NCI-H2196 treated with DMSO at 0.1 percent for 48 hours (cell line): ENCODE measurements around the gene CKLF.
"Not testable (repeated sequence)": the region's sequence is repeated elsewhere in the genome, so short reads cannot be mapped to it uniquely, and the experiment has no call there.

Experiments
- DNase-seq: peaks from one replicate; lab custom pipeline; 2025; ENCODE audit not compliant: unreplicated experiment; lab: John Stamatoyannopoulos, UW

Gene CKLF

DNA sequence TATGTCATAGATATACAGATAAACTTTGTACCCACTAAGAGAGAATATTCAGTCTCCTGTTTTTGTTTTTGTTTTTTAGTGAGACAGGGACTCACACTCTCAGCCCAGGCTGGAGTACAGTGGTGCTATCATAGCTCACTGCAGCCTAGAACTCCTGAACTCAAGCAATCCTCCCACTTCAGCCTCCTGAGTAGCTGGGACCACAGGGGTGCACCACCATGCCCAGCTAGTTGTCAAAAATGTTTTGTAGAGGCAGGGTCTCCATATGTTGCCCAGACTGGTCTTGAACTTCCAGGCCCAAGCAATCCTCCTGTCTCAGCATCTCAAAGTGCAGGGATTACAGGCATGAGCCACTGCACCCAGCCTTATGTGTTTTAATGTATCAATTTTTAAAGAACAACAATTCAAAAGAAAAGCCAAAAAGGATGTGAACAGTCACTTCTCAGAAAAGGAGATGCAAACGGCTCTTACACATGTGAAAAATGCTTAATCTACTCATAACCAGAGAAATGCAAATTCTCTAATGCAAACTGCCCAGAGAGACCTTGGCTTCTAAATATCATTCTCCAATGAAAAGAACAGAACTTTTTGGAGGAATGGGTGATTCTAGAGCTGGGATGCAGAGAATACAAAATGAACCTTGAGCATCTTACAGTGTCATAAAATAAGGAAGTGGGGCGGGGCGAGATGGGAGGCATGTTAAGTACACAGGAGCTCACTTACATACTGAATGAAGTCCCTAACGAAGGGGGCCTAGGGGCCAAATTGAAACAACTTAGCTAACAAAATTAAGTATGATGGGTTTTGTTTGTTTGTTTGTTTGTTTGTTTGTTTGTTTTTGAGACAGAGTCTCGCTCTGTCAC is 44.8 kb downstream of the CKLF start:
- DNase-seq, result no peak

DNA sequence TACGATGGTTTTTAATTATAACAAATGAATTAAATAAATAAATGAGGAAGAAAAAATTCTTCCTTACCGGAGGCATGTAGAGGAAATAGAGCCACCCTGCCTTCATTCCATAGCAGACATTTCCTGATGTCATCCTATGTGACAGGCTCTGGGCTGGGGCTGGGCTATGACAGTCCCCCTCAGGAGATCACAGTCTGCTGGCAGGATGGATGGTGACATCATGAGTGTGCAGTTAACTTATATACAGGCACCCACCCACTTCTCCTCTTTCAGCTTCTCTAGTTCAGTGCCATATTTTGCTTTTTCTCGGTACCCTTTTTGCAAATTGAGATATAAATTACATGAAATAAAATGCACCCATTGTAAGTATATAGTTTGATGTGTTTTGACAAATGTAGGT is 45.7 kb downstream of the CKLF start:
- DNase-seq, result no peak

DNA sequence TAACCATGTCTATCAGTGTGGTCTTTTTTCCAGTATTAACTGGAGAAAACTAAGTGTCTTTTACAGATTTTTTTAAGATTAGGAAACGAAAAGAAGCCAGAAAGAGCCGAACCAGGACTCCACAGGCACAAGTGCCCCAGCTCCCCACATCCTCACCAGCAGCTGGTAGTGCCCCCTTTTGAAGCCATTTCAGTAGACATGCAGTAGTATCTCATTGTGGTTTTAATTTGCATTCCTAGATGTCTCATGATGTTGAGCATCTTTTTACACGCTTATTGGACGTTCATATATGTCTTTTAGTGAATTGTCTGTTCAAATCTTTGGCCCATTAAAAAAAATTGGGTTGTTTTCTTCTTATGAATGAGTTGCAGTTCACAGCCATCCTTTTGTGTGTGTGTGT is 47.4 kb downstream of the CKLF start:
- DNase-seq, result no peak

DNA sequence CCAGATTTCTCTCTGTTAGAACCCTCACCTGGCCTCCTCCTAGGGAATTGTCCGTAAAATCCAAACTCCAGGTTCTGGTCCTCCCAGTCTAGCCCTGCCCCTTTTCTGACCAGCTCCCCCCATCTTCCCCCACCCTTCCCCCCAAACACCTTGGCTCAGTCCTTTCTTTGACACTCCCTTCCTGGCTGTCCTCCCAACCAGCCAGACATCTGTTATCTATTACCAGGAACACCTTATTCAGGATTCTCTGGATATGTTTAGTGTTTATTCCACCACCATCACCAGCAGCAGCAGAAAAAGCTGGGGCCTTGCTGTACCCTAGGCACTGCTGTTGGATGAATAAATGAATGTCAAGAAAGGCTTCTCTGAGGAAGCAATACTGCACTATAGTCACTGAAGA is 48.1 kb downstream of the CKLF start:
- no peak for DNase-seq

GRCh38 chr16:66601471-66601870 is 49.1 kb downstream of the CKLF start:
- DNase-seq, result no peak

DNA sequence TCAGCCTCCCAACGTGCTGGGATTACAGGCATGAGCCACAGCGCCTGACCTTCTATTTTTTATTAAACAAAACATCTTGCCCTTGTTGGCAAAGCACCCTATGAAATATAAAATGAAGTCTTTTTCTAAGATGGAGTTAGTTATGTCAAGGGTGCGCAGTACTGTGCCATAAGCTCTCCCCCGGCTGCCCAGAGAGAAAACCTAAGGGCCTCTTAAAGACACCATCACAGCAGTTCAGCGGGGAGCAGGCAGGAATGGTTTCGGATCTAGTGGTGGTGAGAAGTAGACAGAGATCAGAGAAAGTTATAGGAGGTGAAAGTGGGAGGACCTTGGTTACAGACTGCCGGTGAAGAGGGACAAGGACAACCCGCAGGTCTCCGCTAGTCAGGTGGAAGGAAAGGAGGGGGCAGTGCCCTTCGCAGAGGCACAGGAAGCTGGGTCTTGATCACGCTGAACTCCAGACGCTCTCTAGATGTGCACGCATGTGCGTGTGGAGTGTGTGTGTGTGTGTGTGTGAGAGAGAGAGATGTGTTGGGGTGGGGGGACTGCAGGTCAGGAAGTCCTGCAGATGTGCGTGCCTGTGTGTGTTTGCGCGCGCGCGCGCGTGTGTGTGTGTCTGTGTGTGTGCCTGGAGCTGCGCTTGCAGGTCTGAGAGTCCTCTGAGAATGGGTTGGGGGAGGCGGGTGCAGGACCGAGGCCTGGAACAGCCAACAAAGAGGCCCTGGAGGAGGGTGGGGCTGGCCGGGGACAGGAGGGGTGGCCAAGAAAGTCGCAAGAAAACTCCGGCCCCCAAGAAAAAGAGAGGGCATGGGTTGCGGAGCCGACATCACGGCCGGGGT is 51.4 kb downstream of the CKLF start:
- no peak for DNase-seq

DNA sequence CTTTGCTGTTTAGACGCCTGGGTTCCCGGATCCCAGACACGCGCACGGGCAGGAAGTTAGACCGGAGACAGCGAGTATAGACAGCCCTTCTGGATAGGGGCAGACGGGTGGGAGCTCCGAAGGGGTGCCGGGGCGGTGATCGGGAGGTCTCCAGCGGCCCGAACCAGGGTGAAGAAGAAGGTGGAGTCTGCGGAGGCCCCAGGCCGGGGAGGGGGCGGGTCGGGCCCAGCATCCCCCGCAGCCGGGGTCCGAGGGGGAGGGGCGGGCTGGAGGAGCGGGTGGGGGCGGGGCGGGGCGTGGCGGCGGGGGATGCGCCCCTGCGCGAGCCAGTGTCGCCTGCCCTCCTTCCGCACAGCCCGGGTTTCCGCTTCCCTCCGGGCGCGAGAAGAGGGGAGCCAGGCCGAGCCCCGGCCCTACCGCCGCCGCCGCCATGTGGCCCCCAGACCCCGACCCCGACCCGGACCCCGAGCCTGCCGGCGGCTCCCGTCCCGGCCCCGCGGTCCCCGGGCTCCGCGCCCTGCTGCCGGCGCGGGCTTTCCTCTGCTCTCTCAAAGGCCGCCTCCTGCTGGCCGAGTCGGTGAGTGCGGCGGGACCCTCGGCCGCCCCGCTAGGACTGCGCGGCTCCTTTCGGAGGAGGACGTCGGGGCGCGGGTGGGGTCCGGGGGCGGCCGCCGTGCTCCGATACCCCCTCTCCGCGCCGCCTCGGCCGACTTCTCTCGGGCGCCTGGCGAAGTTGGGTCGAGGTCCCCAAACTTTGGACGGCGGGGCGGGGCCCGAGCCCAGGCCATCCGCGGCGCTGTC is 52.2 kb downstream of the CKLF start, which contains the start of gene CMTM3:
Gene CMTM3, plus strand, starts transcription at position 329 of the 801 bp plus-strand sequence. Its CDS starts 102 bp downstream, at position 431.
- no peak for DNase-seq

DNA sequence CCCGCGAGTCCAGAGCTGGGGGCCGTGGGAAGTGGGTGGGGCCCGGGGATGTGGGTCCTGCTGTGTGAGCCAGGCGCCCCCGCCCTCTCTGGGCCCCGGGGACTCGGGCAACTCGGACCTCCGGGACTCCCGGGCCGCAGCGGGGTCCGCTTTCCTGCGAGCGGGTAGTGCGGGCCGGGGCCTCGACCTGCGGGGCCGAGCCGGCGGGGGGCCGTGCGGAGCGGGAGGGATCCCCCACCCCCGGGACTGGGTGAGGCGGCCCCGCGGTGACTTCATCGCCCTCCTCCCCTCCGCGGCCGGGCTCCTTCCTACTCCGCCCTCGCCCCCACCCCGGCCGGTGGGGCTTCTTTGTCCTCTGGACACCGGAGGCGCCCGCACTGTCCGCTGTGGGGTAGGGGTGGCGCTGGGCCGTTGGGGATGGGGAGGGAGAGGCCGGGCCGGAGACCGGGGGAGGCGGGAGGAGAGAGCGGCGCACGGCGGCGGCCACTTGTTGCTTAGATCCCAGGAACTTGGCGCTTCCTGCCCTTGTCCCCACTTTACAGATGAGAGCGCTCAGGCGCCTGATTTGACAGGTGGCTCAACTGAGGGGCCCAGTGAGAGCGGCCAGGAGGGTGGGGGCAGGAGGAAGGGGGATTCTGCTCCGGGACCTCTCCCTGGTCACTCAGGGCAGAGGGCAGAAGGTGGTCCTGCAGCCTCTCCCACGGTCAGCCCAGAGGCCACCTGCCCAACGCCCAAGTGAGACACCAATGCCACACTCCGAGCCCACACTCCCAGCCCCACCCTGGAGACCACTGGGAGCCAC is 53.0 kb downstream of the CKLF start:
- no peak for DNase-seq

- DNase-seq, result no peak
These were observed 53.8 kb downstream of the CKLF start for GRCh38 chr16:66605979-66606751.

DNA sequence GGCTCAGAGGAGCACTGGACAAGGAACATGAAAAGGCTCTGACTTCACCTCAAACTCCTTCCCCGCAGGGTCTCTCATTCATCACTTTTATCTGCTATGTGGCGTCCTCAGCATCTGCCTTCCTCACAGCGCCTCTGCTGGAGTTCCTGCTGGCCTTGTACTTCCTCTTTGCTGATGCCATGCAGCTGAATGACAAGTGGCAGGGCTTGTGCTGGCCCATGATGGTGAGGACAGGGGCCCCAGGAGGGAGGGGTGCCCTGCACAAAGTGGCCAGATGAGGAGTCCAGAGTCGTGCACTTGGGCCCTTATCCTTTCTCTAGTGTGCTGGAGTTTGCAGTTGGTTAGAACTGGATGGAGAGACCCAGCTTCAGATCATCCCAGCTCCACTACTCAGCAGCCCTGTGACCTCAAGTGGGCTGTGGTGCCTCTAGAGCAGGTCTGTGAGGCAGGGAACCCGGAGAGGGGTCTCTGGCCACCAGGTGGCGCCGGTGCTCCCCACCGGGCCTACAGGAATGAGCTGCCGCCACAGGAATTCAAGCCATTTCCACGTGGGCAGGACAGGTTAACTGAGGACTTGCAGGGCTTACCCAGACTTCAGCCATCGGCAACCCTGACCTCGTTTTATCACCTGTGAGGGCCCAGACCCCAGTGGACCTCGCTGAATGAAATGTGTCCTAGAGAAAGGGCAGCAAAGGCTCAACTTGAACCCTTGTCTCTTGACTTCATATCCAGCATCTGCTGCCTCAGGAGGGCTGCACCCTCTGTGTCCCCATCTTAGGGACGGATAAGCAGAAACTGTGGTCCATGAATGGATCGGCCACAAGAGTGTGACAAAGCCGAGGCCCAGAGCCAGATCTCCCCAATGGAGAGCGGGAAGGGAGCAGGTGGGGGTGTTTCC is 56.1 kb downstream of the CKLF start:
- peak; percentile 22 for DNase-seq

DNA sequence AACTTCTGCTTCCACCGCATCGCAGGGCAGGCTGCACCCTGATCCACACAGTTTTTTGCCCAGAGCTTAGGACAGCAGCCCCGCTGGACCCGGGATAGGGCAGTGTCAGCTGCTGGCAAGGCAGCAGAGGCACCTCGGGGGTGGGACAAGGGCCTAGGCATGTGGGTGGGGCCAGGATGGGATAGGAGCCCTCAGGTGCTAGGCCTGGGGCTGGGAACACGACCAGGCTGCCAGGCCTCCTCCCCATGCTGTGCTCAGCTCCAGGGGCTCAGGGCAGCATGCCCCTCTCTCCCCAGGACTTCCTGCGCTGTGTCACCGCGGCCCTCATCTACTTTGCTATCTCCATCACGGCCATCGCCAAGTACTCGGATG is 56.7 kb downstream of the CKLF start:
- no peak for DNase-seq

GRCh38 chr16:66610111-66610820 is 57.9 kb downstream of the CKLF start:
- DNase-seq, result no peak

DNA sequence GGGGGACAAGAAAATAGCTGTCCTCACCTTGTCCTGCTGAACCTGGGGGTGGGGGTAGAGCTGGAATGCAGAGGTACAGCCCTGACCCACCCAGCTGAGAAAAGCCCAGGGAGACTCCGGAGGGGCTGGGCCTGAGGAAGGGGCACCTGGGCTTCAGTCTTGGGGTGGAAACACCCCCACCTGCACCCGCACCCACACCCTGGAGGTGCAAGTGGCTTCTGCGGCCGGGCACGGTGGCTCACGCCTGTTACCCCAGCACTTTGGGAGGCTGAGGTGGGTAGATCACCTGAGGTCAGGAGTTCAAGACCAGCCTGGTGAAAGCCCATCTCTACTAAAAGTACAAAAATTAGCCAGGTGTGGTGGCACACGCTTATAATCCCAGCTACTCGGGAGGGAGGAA is 59.5 kb downstream of the CKLF start:
- not testable (repeated sequence) for DNase-seq

DNA sequence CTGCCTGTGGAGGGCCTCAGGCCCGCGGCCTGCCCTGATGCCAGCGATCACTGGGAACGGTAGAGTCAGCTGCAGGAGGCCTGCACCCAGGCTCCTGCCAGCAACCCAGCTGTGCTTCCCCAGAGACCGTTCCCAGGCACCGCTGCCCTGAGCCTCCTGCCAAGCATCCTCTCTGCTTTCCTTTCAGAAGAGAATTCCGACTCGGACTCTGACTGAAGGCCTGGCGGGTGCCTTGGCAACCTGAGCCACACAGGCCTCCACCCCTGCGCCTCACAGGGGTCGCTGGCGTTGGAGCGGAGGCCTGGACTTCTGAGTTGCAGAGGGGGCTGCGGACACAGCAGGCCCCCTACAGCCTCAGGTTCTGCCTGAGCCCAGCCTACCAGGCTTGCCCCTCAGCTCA is 60.0 kb downstream of the CKLF start:
- no peak for DNase-seq

- DNase-seq, result no peak
These were observed 61.9 kb downstream of the CKLF start for GRCh38 chr16:66614161-66614802.
